ENCODE data around the gene FBXL20. TPM values are rescaled to one million over a fixed set of nuclear protein-coding genes. Genes with fewer than 3 reads are reported as not detected.

Gene FBXL20
- total RNA-seq, 1 experiment from 2014 or later: 5.0 TPM

DNA sequence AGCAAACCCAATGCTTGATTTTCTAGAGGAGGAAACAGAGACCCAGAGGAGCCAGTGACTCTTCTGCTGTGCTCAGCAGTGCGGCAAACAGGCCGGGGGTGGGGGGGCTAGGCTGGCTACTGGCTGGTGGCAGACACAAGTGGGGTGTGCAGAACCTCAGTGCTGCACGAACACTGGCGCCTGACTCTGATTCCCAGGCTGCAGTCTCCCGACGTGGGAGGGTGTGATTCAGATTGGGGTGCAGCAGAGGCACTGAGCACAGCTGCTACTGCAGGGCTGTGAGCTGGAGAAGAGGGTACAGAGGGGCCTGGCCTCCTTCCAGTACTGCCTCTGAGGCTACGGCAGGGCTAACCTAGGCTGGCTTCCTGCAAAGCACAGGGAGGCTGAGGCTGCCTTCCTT lies 193.3 kb downstream of the FBXL20 start:
- intact Hi-C loops (cut with micrococcal nuclease): no loop called here
- no peak overlapping the region for H3K9ac ChIP-seq (ENCODE audit: low read length)
- no peak for DNase-seq
- no TSS peak for BruUV-seq (replicated peaks)
- H3K9me3 ChIP-seq (ENCODE audit: low read length): no peaks in the 10 kb centered on the region
- H3K9me2 ChIP-seq (replicated peaks; ENCODE audit: low read length): no peaks in the 10 kb centered on the region
- no peak overlapping the region for H3K27ac ChIP-seq (ENCODE audit: low read length)
- H3K4me1 ChIP-seq (ENCODE audit: insufficient read depth, low read length): no peaks in the 10 kb centered on the region
- H3K4me3 ChIP-seq (ENCODE audit: low read length): no peak overlapping the region
- H3K36me3 ChIP-seq (ENCODE audit: low read depth, low read length): peaks cover 9% of the 10 kb centered on the region
- H2AFZ ChIP-seq (ENCODE audit: low read length): no peak overlapping the region
- CTCF ChIA-PET: interaction anchor here (2.2 kb wide), 1 partner anchor 31 kb away, joined by 8 read pairs; no protein-coding TSS in a partner anchor
- H3F3A ChIP-seq (ENCODE audit: low read length, unreplicated experiment): no peaks in the 10 kb centered on the region
- H3K79me2 ChIP-seq (ENCODE audit: low read length): no peaks in the 10 kb centered on the region
- POLR2A ChIA-PET (ENCODE audit: unreplicated experiment): no interaction called here
- TF ChIP-seq EZH2 (IDR thresholded peaks at IDR 0.05; ENCODE audit: low read length, unreplicated experiment): no peak
- TF ChIP-seq, protein P1, sequence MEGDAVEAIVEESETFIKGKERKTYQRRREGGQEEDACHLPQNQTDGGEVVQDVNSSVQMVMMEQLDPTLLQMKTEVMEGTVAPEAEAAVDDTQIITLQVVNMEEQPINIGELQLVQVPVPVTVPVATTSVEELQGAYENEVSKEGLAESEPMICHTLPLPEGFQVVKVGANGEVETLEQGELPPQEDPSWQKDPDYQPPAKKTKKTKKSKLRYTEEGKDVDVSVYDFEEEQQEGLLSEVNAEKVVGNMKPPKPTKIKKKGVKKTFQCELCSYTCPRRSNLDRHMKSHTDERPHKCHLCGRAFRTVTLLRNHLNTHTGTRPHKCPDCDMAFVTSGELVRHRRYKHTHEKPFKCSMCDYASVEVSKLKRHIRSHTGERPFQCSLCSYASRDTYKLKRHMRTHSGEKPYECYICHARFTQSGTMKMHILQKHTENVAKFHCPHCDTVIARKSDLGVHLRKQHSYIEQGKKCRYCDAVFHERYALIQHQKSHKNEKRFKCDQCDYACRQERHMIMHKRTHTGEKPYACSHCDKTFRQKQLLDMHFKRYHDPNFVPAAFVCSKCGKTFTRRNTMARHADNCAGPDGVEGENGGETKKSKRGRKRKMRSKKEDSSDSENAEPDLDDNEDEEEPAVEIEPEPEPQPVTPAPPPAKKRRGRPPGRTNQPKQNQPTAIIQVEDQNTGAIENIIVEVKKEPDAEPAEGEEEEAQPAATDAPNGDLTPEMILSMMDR (conservative IDR thresholded peaks at IDR 0.05; ENCODE audit: low read depth, low read length): no peak
- no peak for TF ChIP-seq EZH2phosphoT487 (IDR thresholded peaks at IDR 0.05; ENCODE audit: borderline replicate concordance, low read length)
- no peaks in the 10 kb centered on the region for H3K27me3 ChIP-seq (ENCODE audit: low read length)
- ATAC-seq: no peak
- H4K20me1 ChIP-seq (ENCODE audit: low read length): peaks cover 10% of the 10 kb centered on the region
- H3K4me2 ChIP-seq (ENCODE audit: low read length): no peak overlapping the region

DNA sequence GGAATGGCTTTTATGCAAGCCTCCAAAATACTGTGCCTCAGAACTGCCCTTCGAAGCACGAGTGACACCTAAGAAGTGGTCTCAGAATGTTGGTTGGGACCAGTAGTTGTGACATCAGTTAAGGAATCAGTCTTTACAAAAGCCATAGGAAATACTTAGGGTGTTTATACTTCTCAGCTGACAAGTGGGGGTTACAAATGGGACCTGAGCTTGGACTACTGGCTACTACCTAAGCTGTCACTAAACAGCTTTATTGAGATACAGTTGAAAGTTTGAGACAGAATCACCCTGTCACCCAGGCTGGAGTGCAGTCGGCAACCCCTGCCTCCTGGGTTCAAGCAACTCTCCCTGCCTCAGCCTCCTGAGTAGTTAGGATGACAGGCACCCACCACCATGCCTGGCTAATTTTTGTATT lies 196.3 kb downstream of the FBXL20 start:
- ChIA-PET POLR2A (ENCODE audit: unreplicated experiment) (no interaction called here), CTCF (interaction anchor here (0.7 kb wide), 1 partner anchor 40 kb away, joined by 3 read pairs; no protein-coding TSS in a partner anchor)
- no peak overlapping the region for H3K9ac ChIP-seq (ENCODE audit: low read length)
- ATAC-seq (no peak), DNase-seq (no peak)
- H3K79me2 ChIP-seq (ENCODE audit: low read length): peaks cover 28% of the 10 kb centered on the region
- no peaks in the 10 kb centered on the region for H3F3A ChIP-seq (ENCODE audit: low read length, unreplicated experiment)
- H4K20me1 ChIP-seq (ENCODE audit: low read length): peaks cover 23% of the 10 kb centered on the region
- peaks cover 12% of the 10 kb centered on the region; the same call in 1 of the 2 replicates for H3K4me1 ChIP-seq (ENCODE audit: insufficient read depth, low read length)
- H3K9me3 ChIP-seq (ENCODE audit: low read length): no peaks in the 10 kb centered on the region
- H3K4me2 ChIP-seq (ENCODE audit: low read length): no peak overlapping the region
- H3K27me3 ChIP-seq (ENCODE audit: low read length): no peaks in the 10 kb centered on the region
- H3K27ac ChIP-seq (ENCODE audit: low read length): no peak overlapping the region
- no peak overlapping the region for H2AFZ ChIP-seq (ENCODE audit: low read length)
- BruUV-seq (replicated peaks): no TSS peak
- TF ChIP-seq, protein P1 (conservative IDR thresholded peaks at IDR 0.05; ENCODE audit: low read depth, low read length): no peak
- TF ChIP-seq EZH2phosphoT487 (IDR thresholded peaks at IDR 0.05; ENCODE audit: borderline replicate concordance, low read length): no peak
- no peak for TF ChIP-seq EZH2 (IDR thresholded peaks at IDR 0.05; ENCODE audit: low read length, unreplicated experiment)
- peaks cover 29% of the 10 kb centered on the region for H3K36me3 ChIP-seq (ENCODE audit: low read depth, low read length)
- intact Hi-C loops (cut with micrococcal nuclease): no loop called here
- no peak overlapping the region for H3K4me3 ChIP-seq (ENCODE audit: low read length)
- no peaks in the 10 kb centered on the region for H3K9me2 ChIP-seq (replicated peaks; ENCODE audit: low read length)

DNA sequence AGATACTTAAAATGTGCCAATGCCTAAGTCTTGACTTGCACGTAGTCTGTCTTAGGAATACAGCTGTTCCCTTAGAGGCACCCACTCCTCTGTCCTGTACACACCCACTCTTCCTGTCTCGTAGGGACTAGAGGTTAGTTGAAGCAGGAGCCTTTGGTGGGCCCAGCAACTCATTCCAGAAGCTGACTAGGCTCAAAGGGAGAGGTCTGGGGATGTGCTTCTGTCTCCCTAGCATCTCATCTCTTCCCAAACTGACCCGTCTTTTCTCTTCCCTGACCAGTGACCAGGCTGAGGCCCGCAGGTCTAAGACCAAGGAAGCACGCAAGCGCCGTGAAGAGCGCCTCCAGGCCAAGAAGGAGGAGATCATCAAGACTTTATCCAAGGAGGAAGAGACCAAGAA lies 197.2 kb downstream of the FBXL20 start:
- Histone ChIP-seq H2AFZ (ENCODE audit: low read length) (no peak overlapping the region), H3K9ac (ENCODE audit: low read length) (no peak overlapping the region), H3K9me2 (replicated peaks; ENCODE audit: low read length) (no peaks in the 10 kb centered on the region), H3K36me3 (ENCODE audit: low read depth, low read length) (peaks cover 29% of the 10 kb centered on the region), H4K20me1 (ENCODE audit: low read length) (peaks cover 23% of the 10 kb centered on the region), H3K27ac (ENCODE audit: low read length) (no peak overlapping the region), H3K27me3 (ENCODE audit: low read length) (no peaks in the 10 kb centered on the region), H3K4me3 (ENCODE audit: low read length) (no peak overlapping the region), H3K79me2 (ENCODE audit: low read length) (peaks cover 29% of the 10 kb centered on the region), H3K4me1 (ENCODE audit: insufficient read depth, low read length) (peaks cover 15% of the 10 kb centered on the region; the same call in 1 of the 2 replicates), H3F3A (ENCODE audit: low read length, unreplicated experiment) (no peaks in the 10 kb centered on the region), H3K9me3 (ENCODE audit: low read length) (no peaks in the 10 kb centered on the region), H3K4me2 (ENCODE audit: low read length) (no peak overlapping the region)
- ChIA-PET CTCF (no interaction called here), POLR2A (ENCODE audit: unreplicated experiment) (no interaction called here)
- TF ChIP-seq EZH2 (IDR thresholded peaks at IDR 0.05; ENCODE audit: low read length, unreplicated experiment): no peak
- no peak for TF ChIP-seq EZH2phosphoT487 (IDR thresholded peaks at IDR 0.05; ENCODE audit: borderline replicate concordance, low read length)
- TF ChIP-seq, protein P1 (conservative IDR thresholded peaks at IDR 0.05; ENCODE audit: low read depth, low read length): no peak
- ATAC-seq: no peak
- no TSS peak for BruUV-seq (replicated peaks)
- DNase-seq: no peak
- intact Hi-C loops (cut with micrococcal nuclease): no loop called here
